HG02938 (cell line): ENCODE data around the gene HASPIN.
"Not testable (repeated sequence)": the region's sequence is repeated elsewhere in the genome, so short reads cannot be mapped to it uniquely, and the experiment has no call there.

Source experiments
- ATAC-seq: cut with Tn5 transposase; IDR thresholded peaks from one replicate; pipeline ENCODE4 v1.9.1; 2021; ENCODE audit warnings: mild to moderate bottlenecking, moderate library complexity; ENCODE audit not compliant: unreplicated experiment

Gene HASPIN

GRCh38 chr17:3695723-3696411 is 27.8 kb upstream of the HASPIN start, which contains the start of gene P2RX5:
Gene P2RX5, minus strand, starts transcription at chr17:3696155. Its CDS starts 150 bp downstream, at chr17:3696005.
- ATAC-seq = no peak

GRCh38 chr17:3697103-3697476 is 26.6 kb upstream of the HASPIN start:
- no peak for ATAC-seq

GRCh38 chr17:3698139-3698538 is 25.6 kb upstream of the HASPIN start:
- no peak for ATAC-seq

GRCh38 chr17:3699951-3700350 is 23.8 kb upstream of the HASPIN start:
- ATAC-seq = no peak

GRCh38 chr17:3702041-3702539 is 21.6 kb upstream of the HASPIN start:
- ATAC-seq = not testable (repeated sequence)

- ATAC-seq = no peak
Observed at GRCh38 chr17:3704931-3705717, 18.6 kb upstream of the HASPIN start.

GRCh38 chr17:3705718-3705984 is 18.1 kb upstream of the HASPIN start:
- not testable (repeated sequence) for ATAC-seq

GRCh38 chr17:3708366-3708765 is 15.3 kb upstream of the HASPIN start:
- no peak for ATAC-seq

- ATAC-seq = peak; percentile 95
Observed at GRCh38 chr17:3710951-3711383, 12.7 kb upstream of the HASPIN start.

GRCh38 chr17:3712811-3713463 is 10.8 kb upstream of the HASPIN start:
- no peak for ATAC-seq

- ATAC-seq = no peak
Observed at GRCh38 chr17:3715296-3715695, 8.4 kb upstream of the HASPIN start.

GRCh38 chr17:3718201-3718600 is 5.5 kb upstream of the HASPIN start:
- no peak for ATAC-seq

GRCh38 chr17:3719265-3719664 is 4.4 kb upstream of the HASPIN start:
- no peak for ATAC-seq

- no peak for ATAC-seq
Observed at GRCh38 chr17:3722716-3723115, 987 bp upstream of the HASPIN start.

GRCh38 chr17:3723188-3723555 is 531 bp upstream of the HASPIN start:
- ATAC-seq = no peak

GRCh38 chr17:3724378-3725077 is 825 bp downstream of the HASPIN start:
- ATAC-seq = no peak

GRCh38 chr17:3727041-3727440 is 3.3 kb downstream of the HASPIN start:
- ATAC-seq = no peak

- ATAC-seq = not testable (repeated sequence)
Observed at GRCh38 chr17:3728099-3728498, 4.4 kb downstream of the HASPIN start.

GRCh38 chr17:3729881-3730280 is 6.2 kb downstream of the HASPIN start:
- no peak for ATAC-seq

GRCh38 chr17:3730881-3731429 is 7.3 kb downstream of the HASPIN start:
- no peak for ATAC-seq

GRCh38 chr17:3732210-3732621 is 8.5 kb downstream of the HASPIN start:
- ATAC-seq = no peak
